ENCODE data around the gene GET3. TPM values are rescaled to one million over a fixed set of nuclear protein-coding genes. Genes with fewer than 3 reads are reported as not detected.

Gene GET3
- total and polyA plus RNA-seq, 2 of the 13 experiments (the other 11 are each of a cell fraction or from before 2014, with no cell fraction given): 57.7 to 59.4 TPM

DNA sequence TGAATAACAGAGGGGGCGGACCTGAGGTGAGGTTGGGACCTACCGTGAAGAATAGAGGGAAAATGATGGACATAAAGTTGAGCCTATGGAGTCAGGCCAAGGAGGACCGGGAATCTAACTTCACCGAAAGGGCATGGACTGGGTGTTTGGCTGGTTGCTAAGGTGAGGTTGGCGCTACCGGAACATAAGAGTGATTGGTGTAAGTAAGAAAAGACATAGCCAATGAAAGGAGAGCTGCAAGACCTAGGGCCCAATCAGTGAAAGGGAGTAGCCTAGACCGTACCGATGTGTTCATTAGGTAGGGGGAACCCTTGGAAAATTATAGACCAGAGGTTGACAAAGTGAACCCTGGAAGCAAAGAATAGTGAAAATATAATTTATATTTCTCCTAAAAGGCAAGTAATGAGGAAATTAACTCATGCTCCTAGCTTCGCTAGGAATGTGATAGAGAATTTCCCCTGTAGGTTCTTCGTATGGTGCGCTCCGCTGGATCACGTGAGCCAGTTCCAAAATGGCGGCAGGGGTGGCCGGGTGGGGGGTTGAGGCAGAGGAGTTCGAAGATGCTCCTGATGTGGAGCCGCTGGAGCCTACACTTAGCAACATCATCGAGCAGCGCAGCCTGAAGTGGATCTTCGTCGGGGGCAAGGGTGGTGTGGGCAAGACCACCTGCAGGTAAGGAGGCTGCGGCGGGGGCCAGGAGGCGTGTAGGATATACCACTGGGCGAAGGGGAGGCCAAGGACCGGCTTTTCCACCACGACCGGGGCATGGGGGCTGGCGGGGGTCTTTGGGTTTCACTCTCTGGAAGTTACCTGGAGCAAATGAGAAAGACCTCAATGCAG, at the start of gene GET3 (continued):
- TF ChIP-seq, protein P1, sequence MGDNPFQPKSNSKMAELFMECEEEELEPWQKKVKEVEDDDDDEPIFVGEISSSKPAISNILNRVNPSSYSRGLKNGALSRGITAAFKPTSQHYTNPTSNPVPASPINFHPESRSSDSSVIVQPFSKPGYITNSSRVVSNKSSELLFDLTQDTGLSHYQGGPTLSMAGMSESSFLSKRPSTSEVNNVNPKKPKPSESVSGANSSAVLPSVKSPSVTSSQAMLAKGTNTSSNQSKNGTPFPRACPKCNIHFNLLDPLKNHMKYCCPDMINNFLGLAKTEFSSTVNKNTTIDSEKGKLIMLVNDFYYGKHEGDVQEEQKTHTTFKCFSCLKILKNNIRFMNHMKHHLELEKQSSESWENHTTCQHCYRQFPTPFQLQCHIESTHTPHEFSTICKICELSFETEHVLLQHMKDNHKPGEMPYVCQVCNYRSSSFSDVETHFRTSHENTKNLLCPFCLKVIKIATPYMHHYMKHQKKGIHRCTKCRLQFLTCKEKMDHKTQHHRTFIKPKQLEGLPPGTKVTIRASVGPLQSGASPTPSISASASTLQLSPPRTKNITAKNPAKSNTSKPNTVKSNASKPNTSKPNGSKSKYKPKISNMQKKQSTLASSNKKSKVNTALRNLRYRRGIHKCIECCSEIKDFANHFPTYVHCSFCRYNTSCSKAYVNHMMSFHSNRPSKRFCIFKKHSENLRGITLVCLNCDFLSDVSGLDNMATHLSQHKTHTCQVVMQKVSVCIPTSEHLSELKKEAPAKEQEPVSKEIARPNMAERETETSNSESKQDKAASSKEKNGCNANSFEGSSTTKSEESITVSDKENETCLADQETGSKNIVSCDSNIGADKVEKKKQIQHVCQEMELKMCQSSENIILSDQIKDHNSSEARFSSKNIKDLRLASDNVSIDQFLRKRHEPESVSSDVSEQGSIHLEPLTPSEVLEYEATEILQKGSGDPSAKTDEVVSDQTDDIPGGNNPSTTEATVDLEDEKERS (CRISPR knock-in tag; IDR thresholded peaks at IDR 0.05): peak; percentile 38
- TF ChIP-seq BRCA1 (CRISPR knock-in tag; IDR thresholded peaks at IDR 0.05): no peak
- TF ChIP-seq ZSCAN9 (CRISPR knock-in tag; IDR thresholded peaks at IDR 0.05; ENCODE audit: borderline replicate concordance): no peak
- TF ChIP-seq EHMT2 (IDR thresholded peaks at IDR 0.05; ENCODE audit: borderline replicate concordance, low read depth, low read length): no peak
- no peak for TF ChIP-seq GPN1 (CRISPR knock-in tag; IDR thresholded peaks at IDR 0.05; ENCODE audit: borderline replicate concordance)
- no peak for TF ChIP-seq ISL2 (CRISPR knock-in tag; IDR thresholded peaks at IDR 0.05)
- TF ChIP-seq, protein P2, sequence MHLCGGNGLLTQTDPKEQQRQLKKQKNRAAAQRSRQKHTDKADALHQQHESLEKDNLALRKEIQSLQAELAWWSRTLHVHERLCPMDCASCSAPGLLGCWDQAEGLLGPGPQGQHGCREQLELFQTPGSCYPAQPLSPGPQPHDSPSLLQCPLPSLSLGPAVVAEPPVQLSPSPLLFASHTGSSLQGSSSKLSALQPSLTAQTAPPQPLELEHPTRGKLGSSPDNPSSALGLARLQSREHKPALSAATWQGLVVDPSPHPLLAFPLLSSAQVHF (CRISPR knock-in tag; IDR thresholded peaks at IDR 0.05): no peak
- TF ChIP-seq NFKB2 (CRISPR knock-in tag; IDR thresholded peaks at IDR 0.05; ENCODE audit: borderline replicate concordance): peak; percentile 55; the same call in 1 of the 2 replicates
- peak; percentile 43; the same call in 1 of the 2 replicates for TF ChIP-seq ZNF777 (CRISPR knock-in tag; IDR thresholded peaks at IDR 0.05)
- 0 out of 2 replicates have a peak, but pooled peaks have one; percentile 44 for TF ChIP-seq ZNF543 (CRISPR knock-in tag; IDR thresholded peaks at IDR 0.05)
- TF ChIP-seq POGK (CRISPR knock-in tag; conservative IDR thresholded peaks at IDR 0.05): no peak
- no peak for TF ChIP-seq ZFP1 (CRISPR knock-in tag; IDR thresholded peaks at IDR 0.05)
- TF ChIP-seq RAD51 (IDR thresholded peaks at IDR 0.05; ENCODE audit: borderline replicate concordance): peak; percentile 86
- no peak for TF ChIP-seq ZNF614 (CRISPR knock-in tag; IDR thresholded peaks at IDR 0.05; ENCODE audit: borderline replicate concordance)
- no peak for TF ChIP-seq ZBTB4 (CRISPR knock-in tag; IDR thresholded peaks at IDR 0.05; ENCODE audit: borderline replicate concordance)
- peak; percentile 42; the same call in 1 of the 2 replicates for TF ChIP-seq KDM5B (CRISPR knock-in tag; IDR thresholded peaks at IDR 0.05; ENCODE audit: borderline replicate concordance)
- no peak for TF ChIP-seq ZNF572 (CRISPR knock-in tag; IDR thresholded peaks at IDR 0.05)
- no peak for TF ChIP-seq XRCC5 (optimal IDR thresholded peaks at IDR 0.05; ENCODE audit: low read length)
- TF ChIP-seq ESRRA (CRISPR knock-in tag; IDR thresholded peaks at IDR 0.05; ENCODE audit: low read depth): no peak

Data from HepG2 (cell line).